ENCODE data around the gene NSUN4. TPM values are rescaled to one million over a fixed set of nuclear protein-coding genes. Genes with fewer than 3 reads are reported as not detected.

The NSUN4 gene
- total and polyA plus RNA-seq, 9 of the 15 experiments (the other 6 are each of a cell fraction or from before 2014, with no cell fraction given): 33.4 to 60.2 (median 46.3) TPM

- TF ChIP-seq, protein P1, sequence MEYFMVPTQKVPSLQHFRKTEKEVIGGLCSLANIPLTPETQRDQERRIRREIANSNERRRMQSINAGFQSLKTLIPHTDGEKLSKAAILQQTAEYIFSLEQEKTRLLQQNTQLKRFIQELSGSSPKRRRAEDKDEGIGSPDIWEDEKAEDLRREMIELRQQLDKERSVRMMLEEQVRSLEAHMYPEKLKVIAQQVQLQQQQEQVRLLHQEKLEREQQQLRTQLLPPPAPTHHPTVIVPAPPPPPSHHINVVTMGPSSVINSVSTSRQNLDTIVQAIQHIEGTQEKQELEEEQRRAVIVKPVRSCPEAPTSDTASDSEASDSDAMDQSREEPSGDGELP (CRISPR knock-in tag; IDR thresholded peaks at IDR 0.05; ENCODE audit: borderline replicate concordance): peak; percentile 69; the same call in 1 of the 2 replicates
- no peak for TF ChIP-seq HMG20A (CRISPR knock-in tag; conservative IDR thresholded peaks at IDR 0.05)
- no peak for TF ChIP-seq GABPB2 (CRISPR knock-in tag; conservative IDR thresholded peaks at IDR 0.05)
- TF ChIP-seq NUFIP1 (IDR thresholded peaks at IDR 0.05; ENCODE audit: partially characterized antibody): peak; percentile 81
- peak; percentile 67; the same call in 1 of the 2 replicates for TF ChIP-seq CTBP1 (IDR thresholded peaks at IDR 0.05; ENCODE audit: borderline replicate concordance)
- TF ChIP-seq CEBPG (CRISPR knock-in tag; IDR thresholded peaks at IDR 0.05): no peak
- TF ChIP-seq CEBPG (tag; conservative IDR thresholded peaks at IDR 0.05 in 1 of 2, IDR thresholded peaks at IDR 0.05 in 1 of 2): peak in 1 of 2 experiments; percentile 77; a peak in 3 of 4 replicates
- TF ChIP-seq CEBPZ (IDR thresholded peaks at IDR 0.05; ENCODE audit: borderline replicate concordance, low read depth, low read length): no peak
- peak; percentile 87 for TF ChIP-seq PRDM10 (IDR thresholded peaks at IDR 0.05; ENCODE audit: partially characterized antibody)
- TF ChIP-seq DPF2 (IDR thresholded peaks at IDR 0.05): peak; percentile 62
- no peak for TF ChIP-seq ATF1 (CRISPR knock-in tag; IDR thresholded peaks at IDR 0.05)
- TF ChIP-seq ATF1 (tag; IDR thresholded peaks at IDR 0.05): 0 out of 2 replicates have a peak, but pooled peaks have one; percentile 9
- TF ChIP-seq SMAD4 (CRISPR knock-in tag; conservative IDR thresholded peaks at IDR 0.05): 0 out of 2 replicates have a peak, but pooled peaks have one; percentile 6
- peak in 1 of 3 experiments; percentile 77 for TF ChIP-seq YY1 (IDR thresholded peaks at IDR 0.05; ENCODE audit: borderline replicate concordance in 1 of 3, control insufficient read depth in 1 of 3, extremely low read depth in 1 of 3, insufficient read depth in 3 of 3, insufficient read length in 1 of 3, insufficient replicate concordance in 2 of 3, low read depth in 1 of 3, low read length in 2 of 3)
- TF ChIP-seq FOXM1 (IDR thresholded peaks at IDR 0.05; ENCODE audit: low read depth): peak; percentile 67
- TF ChIP-seq FOXM1 (CRISPR knock-in tag; IDR thresholded peaks at IDR 0.05; ENCODE audit: low read depth): no peak
- TF ChIP-seq ARNT (IDR thresholded peaks at IDR 0.05): peak in 1 of 2 experiments; percentile 62; a peak in 1 of 4 replicates
- TF ChIP-seq, protein P2, sequence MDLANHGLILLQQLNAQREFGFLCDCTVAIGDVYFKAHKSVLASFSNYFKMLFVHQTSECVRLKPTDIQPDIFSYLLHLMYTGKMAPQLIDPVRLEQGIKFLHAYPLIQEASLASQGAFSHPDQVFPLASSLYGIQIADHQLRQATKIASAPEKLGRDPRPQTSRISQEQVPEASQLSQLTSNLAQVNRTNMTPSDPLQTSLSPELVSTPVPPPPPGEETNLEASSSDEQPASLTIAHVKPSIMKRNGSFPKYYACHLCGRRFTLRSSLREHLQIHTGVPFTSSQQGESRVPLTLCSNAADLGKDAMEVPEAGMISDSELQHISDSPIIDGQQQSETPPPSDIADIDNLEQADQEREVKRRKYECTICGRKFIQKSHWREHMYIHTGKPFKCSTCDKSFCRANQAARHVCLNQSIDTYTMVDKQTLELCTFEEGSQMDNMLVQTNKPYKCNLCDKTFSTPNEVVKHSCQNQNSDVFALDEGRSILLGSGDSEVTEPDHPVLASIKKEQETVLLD (IDR thresholded peaks at IDR 0.05): 0 out of 2 replicates have a peak, but pooled peaks have one; percentile 28
Observed at GRCh38 chr1:46401964-46402626, 61.5 kb downstream of the NSUN4 start (continued).
